GM06990 (cell line): ENCODE measurements around the gene TMEM196.

ENCODE experiments used
- DNase-seq: peaks from one replicate; pipeline ENCODE4 v3.0.0-alpha.2; 2011; ENCODE audit not compliant: insufficient read length; ENCODE audit errors: extremely low read depth
- H3K27me3 ChIP-seq: replicated peaks from 2 replicates; pipeline ENCODE4 v1.6.0; 2011; ENCODE audit warnings: low read length; ENCODE audit not compliant: control insufficient read depth, insufficient read depth
- H3K36me3 ChIP-seq: 2 replicates; pipeline ENCODE4 v1.5.1; 2011; ENCODE audit warnings: low read length; ENCODE audit not compliant: control insufficient read depth, insufficient read depth
- H3K4me3 ChIP-seq: replicated peaks from 2 replicates; pipeline ENCODE4 v1.5.1; 2011; ENCODE audit warnings: low read depth, mild to moderate bottlenecking, control low read depth, low read length
- TF ChIP-seq, protein P1 (sequence below): IDR thresholded peaks from 2 replicates; pipeline ENCODE4 v1.5.1; 2011; ENCODE audit warnings: low read length, control low read depth, mild to moderate bottlenecking, inconsistent platforms; ENCODE audit not compliant: insufficient read depth, poor library complexity, severe bottlenecking

TMEM196 gene

DNA sequence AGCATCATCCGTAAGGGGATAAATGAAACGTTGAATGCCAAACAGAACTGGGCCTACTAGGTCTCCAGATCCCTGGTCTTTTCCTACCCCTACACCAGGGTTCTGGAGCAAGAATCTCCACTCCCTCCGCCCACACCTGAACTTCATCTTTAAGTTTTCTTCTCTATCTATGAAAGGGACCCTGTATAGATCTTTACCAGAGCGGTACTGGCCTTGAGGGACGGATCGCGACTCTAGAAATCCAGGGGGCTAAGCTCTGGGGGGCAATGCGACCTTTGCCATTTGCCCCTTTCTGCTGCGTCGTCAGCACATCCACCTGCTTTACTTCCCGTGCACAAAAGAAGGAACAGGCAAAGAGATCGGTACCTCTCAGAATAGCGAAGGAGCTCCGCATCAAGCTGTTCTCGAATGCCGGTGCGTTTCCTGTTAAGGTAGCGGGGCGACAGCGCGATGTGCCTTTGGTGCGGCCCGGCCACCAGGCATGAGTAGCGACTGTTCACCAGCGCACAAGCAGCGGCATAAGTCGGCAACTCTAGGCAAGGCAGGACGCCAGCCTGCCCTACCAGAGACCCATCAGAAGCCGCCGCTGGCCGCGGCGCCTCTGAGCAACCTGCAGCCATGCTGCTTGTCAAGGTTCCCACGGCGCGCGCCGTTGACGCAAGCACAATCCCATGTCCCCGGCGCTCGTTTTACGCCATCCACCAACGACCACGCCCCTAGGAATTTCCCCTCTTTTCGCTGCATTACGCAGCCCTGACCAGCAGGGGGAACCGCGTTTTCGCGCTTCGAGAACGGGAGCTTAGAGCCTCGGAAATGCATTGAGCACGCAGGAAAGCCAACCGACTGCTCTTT lies 64.8 kb downstream of the TMEM196 start, which contains the start of gene POLR1F:
TSS of gene POLR1F (minus strand) at position 641 of the 852 bp plus-strand sequence. CDS start at position 620, 21 bp downstream.
- H3K27me3 ChIP-seq, result no peaks in the 10 kb centered on the region
- H3K4me3 ChIP-seq, result peak within 1 kb of the TSS; percentile 88
- peak; percentile 93 for DNase-seq
- no peaks in the 10 kb centered on the region for H3K36me3 ChIP-seq
- TF ChIP-seq, protein P1, sequence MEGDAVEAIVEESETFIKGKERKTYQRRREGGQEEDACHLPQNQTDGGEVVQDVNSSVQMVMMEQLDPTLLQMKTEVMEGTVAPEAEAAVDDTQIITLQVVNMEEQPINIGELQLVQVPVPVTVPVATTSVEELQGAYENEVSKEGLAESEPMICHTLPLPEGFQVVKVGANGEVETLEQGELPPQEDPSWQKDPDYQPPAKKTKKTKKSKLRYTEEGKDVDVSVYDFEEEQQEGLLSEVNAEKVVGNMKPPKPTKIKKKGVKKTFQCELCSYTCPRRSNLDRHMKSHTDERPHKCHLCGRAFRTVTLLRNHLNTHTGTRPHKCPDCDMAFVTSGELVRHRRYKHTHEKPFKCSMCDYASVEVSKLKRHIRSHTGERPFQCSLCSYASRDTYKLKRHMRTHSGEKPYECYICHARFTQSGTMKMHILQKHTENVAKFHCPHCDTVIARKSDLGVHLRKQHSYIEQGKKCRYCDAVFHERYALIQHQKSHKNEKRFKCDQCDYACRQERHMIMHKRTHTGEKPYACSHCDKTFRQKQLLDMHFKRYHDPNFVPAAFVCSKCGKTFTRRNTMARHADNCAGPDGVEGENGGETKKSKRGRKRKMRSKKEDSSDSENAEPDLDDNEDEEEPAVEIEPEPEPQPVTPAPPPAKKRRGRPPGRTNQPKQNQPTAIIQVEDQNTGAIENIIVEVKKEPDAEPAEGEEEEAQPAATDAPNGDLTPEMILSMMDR, result peak; percentile 95

DNA sequence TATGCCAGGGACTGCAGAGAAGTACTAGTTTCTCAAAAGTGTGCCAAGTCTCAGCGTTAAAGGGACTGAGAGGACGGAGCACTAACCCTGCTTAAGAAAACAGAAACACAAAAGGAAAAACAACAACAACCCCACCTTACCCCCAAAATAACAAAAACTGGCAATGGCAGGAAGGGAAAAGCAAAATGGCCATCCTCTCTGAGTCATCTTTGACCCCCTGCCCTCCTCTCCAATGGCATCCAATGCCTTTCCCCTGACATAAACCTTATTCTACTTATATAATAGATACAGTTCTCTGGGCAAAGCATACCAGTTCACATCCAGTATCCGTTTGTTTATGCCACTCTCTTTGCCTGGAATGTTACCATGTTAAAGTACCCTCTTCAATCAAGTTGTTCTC lies 66.2 kb downstream of the TMEM196 start:
- H3K36me3 ChIP-seq, result no peaks in the 10 kb centered on the region; the same call in 1 of the 2 replicates
- TF ChIP-seq, protein P1, result no peak
- no peak for DNase-seq
- no peak overlapping the region; the same call in 1 of the 2 replicates for H3K4me3 ChIP-seq
- H3K27me3 ChIP-seq, result no peaks in the 10 kb centered on the region

DNA sequence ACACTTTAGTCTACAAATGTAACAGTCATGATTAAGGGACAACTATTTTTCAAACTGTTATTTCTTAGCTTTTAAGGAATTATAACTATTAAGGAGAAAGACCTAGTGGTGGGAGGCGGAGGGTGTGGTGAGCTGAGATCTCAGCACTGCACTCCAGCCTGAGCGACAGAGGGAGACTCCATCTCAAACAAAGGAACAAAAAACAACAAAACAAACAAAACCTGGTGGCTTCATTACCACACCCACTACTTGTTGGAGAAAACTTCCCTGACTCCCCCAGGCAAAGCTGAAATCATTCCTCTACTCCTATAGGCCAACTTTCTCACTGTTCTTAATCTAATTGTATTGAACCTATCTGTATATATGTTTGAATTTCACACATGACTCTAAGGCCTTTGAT lies 67.8 kb downstream of the TMEM196 start:
- Histone ChIP-seq H3K4me3 (no peak overlapping the region), H3K36me3 (peaks cover 1% of the 10 kb centered on the region; the same call in 1 of the 2 replicates), H3K27me3 (no peaks in the 10 kb centered on the region)
- TF ChIP-seq, protein P1, result no peak
- DNase-seq, result no peak

DNA sequence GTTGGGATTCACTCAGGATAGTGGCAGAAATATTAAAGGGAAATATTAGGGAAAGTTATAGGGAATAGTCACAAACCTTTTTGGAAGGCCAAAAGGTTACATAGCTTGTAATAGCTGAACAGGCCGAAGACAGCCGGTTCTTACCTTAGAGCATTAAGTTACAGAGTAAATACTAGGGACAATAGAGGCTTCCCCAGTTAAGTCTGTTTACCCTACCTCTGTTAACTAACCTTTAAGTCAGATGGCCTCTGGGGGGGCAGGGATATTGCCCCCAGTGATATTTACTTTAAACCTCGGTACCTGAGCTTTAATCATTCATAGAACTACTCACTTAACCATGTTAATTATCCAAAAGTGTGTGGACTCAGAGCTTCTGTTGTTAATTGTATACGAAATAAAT lies 71.9 kb downstream of the TMEM196 start:
- Histone ChIP-seq H3K4me3 (no peak overlapping the region), H3K27me3 (no peaks in the 10 kb centered on the region), H3K36me3 (peaks cover 3% of the 10 kb centered on the region)
- TF ChIP-seq, protein P1, result no peak
- no peak for DNase-seq

DNA sequence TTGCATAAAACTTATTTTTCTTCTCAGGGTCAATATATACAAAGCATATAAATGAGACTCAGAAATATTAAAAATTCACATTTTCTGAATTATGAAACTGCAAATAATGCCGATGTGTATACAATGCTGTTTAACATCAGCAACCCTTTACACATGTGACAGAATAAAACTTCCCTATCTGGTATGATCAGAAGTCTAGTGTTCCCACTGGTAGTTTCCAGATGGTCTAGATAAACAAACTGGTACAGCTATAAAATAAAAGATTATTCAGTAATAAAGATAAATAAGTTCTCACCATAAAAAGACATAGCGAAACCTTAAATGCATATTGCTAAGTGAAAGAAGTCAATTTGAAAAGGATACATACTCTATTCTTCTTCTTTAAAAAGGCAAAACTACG lies 72.5 kb downstream of the TMEM196 start:
- H3K36me3 ChIP-seq, result peaks cover 3% of the 10 kb centered on the region
- H3K4me3 ChIP-seq, result no peak overlapping the region
- TF ChIP-seq, protein P1, result no peak
- no peaks in the 10 kb centered on the region for H3K27me3 ChIP-seq
- DNase-seq, result no peak

DNA sequence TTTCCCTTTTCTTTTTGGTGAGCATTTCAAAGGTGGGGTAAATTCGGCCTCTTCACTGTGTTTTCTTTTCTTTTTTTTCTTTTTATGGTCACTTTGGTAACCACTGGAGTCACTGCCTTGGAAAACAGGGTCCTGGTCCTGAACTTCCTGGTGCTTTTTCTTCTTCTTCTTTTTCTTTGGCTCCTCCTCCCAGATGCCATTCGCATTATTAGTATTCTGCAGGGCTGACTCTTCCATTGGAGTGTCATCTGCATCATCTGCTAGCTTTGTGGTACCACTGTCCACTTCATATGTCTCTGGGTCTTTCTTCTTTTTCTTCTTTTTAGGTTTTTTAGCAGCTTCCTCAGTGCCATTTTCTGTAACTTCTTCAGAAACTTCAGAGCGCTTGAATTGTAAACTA lies 75.1 kb downstream of the TMEM196 start:
- Histone ChIP-seq H3K27me3 (no peaks in the 10 kb centered on the region), H3K4me3 (no peak overlapping the region), H3K36me3 (peaks cover 3% of the 10 kb centered on the region)
- no peak for DNase-seq
- TF ChIP-seq, protein P1, result no peak
